Keratinocyte (primary cell): ENCODE results near the gene FZR1. TPM values are rescaled to one million over a fixed set of nuclear protein-coding genes. Genes with fewer than 3 reads are reported as not detected.

ENCODE experiments used
- DNase-seq: peaks from one replicate; pipeline ENCODE4 v3.0.0-alpha.2; 2011; ENCODE audit warnings: low read depth, missing footprints, low spot score
- FAIRE-seq: peaks from 2 replicates; lab custom pipeline; 2011; peaks lifted over from hg19 to GRCh38; lab: Jason Lieb, UNC
- H2AFZ ChIP-seq: 2 replicates; pipeline ENCODE4 v1.6.0; 2012; ENCODE audit warnings: low read length, control low read depth, inconsistent platforms; ENCODE audit not compliant: control insufficient read depth
- H3K27ac ChIP-seq: 2 replicates; pipeline ENCODE4 v1.5.1; 2011; ENCODE audit warnings: low read length; ENCODE audit not compliant: control insufficient read depth, insufficient read depth
- H3K27me3 ChIP-seq: 3 replicates; pipeline ENCODE4 v1.6.0; 2011; ENCODE audit warnings: low read length; ENCODE audit not compliant: control insufficient read depth, insufficient read depth; ENCODE audit errors: extremely low read depth
- H3K36me3 ChIP-seq, 2 experiments: 2 replicates in 1 of 2; 3 replicates in 1 of 2; pipeline ENCODE4 v1.5.1; 2011; ENCODE audit warnings: low read length in 2 of 2, mild to moderate bottlenecking in 1 of 2; ENCODE audit not compliant: control insufficient read depth in 2 of 2, insufficient read depth in 2 of 2; ENCODE audit errors: extremely low read depth in 1 of 2
- H3K4me1 ChIP-seq: 3 replicates; pipeline ENCODE4 v1.5.1; 2011; ENCODE audit warnings: low read length; ENCODE audit not compliant: control insufficient read depth, insufficient read depth; ENCODE audit errors: extremely low read depth
- H3K4me2 ChIP-seq: 3 replicates; pipeline ENCODE4 v1.6.0; 2011; ENCODE audit warnings: low read depth, low read length; ENCODE audit not compliant: control insufficient read depth, insufficient read depth; ENCODE audit errors: extremely low read depth
- H3K4me3 ChIP-seq, 3 experiments: fragments of 200-600 bp in 1 of 3; sonication (generic) in 1 of 3; 2 replicates in 2 of 3; 3 replicates in 1 of 3; pipeline ENCODE4 v1.5.1; 2011 to 2016; ENCODE audit warnings: low read length in 3 of 3, mild to moderate bottlenecking in 3 of 3, control low read depth in 2 of 3, inconsistent platforms in 1 of 3, low read depth in 1 of 3, mixed read lengths in 1 of 3, mixed run types in 1 of 3, moderate library complexity in 1 of 3; ENCODE audit not compliant: control insufficient read depth in 2 of 3, insufficient read depth in 2 of 3; ENCODE audit errors: extremely low read depth in 1 of 3
- H3K79me2 ChIP-seq: 2 replicates; pipeline ENCODE4 v1.6.0; 2012; ENCODE audit warnings: low read length; ENCODE audit not compliant: control insufficient read depth, insufficient read depth
- H3K9ac ChIP-seq: 3 replicates; pipeline ENCODE4 v1.6.0; 2011; ENCODE audit warnings: low read length; ENCODE audit not compliant: control insufficient read depth, insufficient read depth; ENCODE audit errors: extremely low read depth
- H3K9me1 ChIP-seq: 3 replicates; pipeline ENCODE4 v1.6.0; 2011; ENCODE audit warnings: low read length; ENCODE audit not compliant: control insufficient read depth, insufficient read depth; ENCODE audit errors: extremely low read depth
- H3K9me3 ChIP-seq: 2 replicates; pipeline ENCODE4 v1.5.1; 2012; ENCODE audit warnings: low read depth, low read length; ENCODE audit not compliant: control insufficient read depth
- H4K20me1 ChIP-seq: 3 replicates; pipeline ENCODE4 v1.6.0; 2011; ENCODE audit warnings: low read length; ENCODE audit not compliant: control insufficient read depth, insufficient read depth; ENCODE audit errors: extremely low read depth
- EZH2 ChIP-seq: IDR thresholded peaks from one replicate; pipeline ENCODE4 v1.6.1; 2012; ENCODE audit warnings: inconsistent platforms, mild to moderate bottlenecking, low read length, moderate library complexity
- dilution Hi-C: fragments of 300-500 bp; cut with MboI; formaldehyde crosslinking; loops from one replicate; pipeline ENCODE4 v1.7.0; 2020; ENCODE audit warnings: low sequenced_read_pairs; ENCODE audit not compliant: extremely low pct_ligation_motif_present
- polyA plus RNA-seq, 5 experiments: library from polyadenylated mRNA; depleted of rRNA in 3 of 5; stranded (reverse) in 3 of 5; stranded (forward) in 1 of 5; unstranded in 1 of 5; fragments of >200 nt; gene quantifications; 1 replicate in 1 of 5; 2 replicates in 3 of 5; 3 replicates in 1 of 5; pipeline versions ENCODE4 v1.2.1 to v1.2.3, GENCODE V29; 2011 to 2012; ENCODE audit warnings: missing spikeins in 2 of 5, low read depth in 1 of 5, low replicate concordance in 1 of 5
- TF ChIP-seq, protein P1 (sequence below), 3 experiments: IDR thresholded peaks in 1 of 3; conservative IDR thresholded peaks in 1 of 3; optimal IDR thresholded peaks in 1 of 3; 2 replicates in 2 of 3; 3 replicates in 1 of 3; pipeline versions ENCODE3 to v1.5.1; 2011; ENCODE audit warnings: low read length in 3 of 3, mild to moderate bottlenecking in 3 of 3, moderate library complexity in 2 of 3, control low read depth in 1 of 3, inconsistent platforms in 1 of 3; ENCODE audit not compliant: insufficient read depth in 2 of 3; ENCODE audit errors: extremely low read depth in 1 of 3

The FZR1 gene
- polyA plus RNA-seq, 1 donor (not counting 4 experiments of a cell fraction or from before 2014, with no cell fraction given): 23.3 TPM

DNA sequence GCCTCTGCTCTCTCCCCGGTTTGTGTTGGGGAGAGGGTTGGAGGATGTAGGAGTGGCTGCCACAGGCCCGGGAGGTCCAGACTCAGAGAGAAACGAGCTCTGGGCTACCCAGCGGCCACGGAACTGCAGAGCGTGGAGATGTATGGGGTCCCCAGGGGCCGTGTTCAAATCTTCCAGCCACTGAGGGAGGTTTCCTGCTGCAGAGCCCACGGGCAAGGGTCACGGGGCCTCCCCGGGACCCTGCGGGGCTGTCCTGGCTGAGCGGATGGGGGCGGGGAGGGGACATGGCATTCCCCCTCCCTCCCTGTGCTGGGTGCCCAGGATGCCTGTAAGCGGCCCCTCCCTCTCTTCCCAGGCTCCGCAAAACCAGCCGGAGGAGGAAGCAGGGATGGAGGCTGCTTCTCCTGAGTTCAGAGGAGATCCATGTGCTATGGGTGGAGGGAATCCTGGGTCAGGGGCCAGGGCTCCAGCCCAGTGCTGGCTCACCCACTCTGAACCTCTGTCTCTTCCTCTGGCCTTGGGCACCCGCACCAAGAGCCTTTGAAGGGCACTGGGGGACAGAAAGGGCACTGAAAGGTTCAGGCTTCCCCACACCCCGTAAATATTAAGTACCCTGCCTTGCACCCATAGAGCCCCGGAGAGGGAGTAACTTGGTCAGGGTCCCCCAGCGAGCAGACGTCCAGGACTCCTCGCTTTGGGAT, 48.4 kb upstream of the FZR1 start:
- Histone ChIP-seq H4K20me1 (no peaks in the 10 kb centered on the region), H3K9me1 (no peaks in the 10 kb centered on the region), H2AFZ (no peak overlapping the region), H3K4me3 (no peak overlapping the region), H3K9ac (no peak overlapping the region), H3K4me2 (no peak overlapping the region), H3K27ac (no peak overlapping the region), H3K4me1 (no peaks in the 10 kb centered on the region), H3K27me3 (no peaks in the 10 kb centered on the region), H3K36me3 (peaks cover 20 to 30% of the 10 kb centered on the region in 2 experiments), H3K79me2 (peaks cover 4% of the 10 kb centered on the region), H3K9me3 (no peaks in the 10 kb centered on the region)
- no peak for TF ChIP-seq EZH2
- TF ChIP-seq, protein P1, sequence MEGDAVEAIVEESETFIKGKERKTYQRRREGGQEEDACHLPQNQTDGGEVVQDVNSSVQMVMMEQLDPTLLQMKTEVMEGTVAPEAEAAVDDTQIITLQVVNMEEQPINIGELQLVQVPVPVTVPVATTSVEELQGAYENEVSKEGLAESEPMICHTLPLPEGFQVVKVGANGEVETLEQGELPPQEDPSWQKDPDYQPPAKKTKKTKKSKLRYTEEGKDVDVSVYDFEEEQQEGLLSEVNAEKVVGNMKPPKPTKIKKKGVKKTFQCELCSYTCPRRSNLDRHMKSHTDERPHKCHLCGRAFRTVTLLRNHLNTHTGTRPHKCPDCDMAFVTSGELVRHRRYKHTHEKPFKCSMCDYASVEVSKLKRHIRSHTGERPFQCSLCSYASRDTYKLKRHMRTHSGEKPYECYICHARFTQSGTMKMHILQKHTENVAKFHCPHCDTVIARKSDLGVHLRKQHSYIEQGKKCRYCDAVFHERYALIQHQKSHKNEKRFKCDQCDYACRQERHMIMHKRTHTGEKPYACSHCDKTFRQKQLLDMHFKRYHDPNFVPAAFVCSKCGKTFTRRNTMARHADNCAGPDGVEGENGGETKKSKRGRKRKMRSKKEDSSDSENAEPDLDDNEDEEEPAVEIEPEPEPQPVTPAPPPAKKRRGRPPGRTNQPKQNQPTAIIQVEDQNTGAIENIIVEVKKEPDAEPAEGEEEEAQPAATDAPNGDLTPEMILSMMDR (optimal IDR thresholded peaks at IDR 0.05 in 1 of 3, IDR thresholded peaks at IDR 0.05 in 1 of 3, conservative IDR thresholded peaks at IDR 0.05 in 1 of 3; ENCODE audit: extremely low read depth in 1 of 3, insufficient read depth in 2 of 3, low read length in 3 of 3): no peak
- dilution Hi-C loops: no loop called here
- no peak for DNase-seq
- FAIRE-seq: no peak

DNA sequence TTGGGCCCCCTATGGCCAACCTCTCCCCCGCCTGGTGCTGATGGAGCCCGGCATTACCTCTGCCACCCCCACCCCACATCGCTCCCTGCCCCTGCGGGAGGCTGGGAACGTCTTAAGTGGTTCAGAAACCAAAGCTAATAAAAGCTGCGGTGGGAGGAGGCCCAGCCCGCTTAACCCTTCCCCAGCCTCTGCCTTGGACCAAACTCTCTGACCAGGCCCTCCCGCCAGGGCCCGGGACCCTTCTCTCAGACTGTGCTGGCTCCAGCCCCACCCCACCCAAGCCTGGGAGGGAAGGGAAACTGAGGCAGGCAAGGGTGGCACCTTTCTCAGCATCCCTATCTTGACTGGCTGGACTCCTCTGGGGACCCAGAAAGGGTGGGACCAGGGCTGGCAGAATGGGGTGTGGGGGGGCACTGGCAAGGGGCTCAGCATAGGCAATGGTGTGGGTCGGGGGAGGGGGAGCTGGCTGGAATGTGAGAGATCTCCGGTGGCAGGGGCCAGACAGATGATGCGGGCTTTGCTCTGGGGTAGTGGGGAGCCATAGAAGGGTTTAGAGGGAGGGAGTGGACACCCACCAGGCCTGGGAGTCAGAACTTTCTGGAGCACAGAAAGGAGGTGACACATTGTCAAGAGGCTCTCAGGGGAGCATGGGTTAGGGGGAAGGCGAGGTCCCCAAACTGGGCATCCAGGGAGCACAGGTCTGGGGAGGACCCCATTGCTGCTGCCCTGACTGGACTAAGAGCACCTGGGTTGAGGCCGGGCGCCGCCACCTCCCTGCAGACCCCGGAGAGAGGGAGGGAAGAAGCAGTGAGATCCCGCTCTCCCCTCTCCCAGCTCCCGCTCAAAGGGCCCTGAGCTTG, 47.7 kb upstream of the FZR1 start:
- Histone ChIP-seq H3K4me1 (no peaks in the 10 kb centered on the region), H3K27me3 (no peaks in the 10 kb centered on the region), H3K36me3 (peaks cover 17 to 23% of the 10 kb centered on the region in 2 experiments), H2AFZ (no peak overlapping the region), H3K9me3 (no peaks in the 10 kb centered on the region), H3K79me2 (no peaks in the 10 kb centered on the region), H3K4me3 (no peak overlapping the region), H3K4me2 (no peak overlapping the region), H4K20me1 (no peaks in the 10 kb centered on the region), H3K9me1 (no peaks in the 10 kb centered on the region), H3K9ac (no peak overlapping the region), H3K27ac (no peak overlapping the region)
- dilution Hi-C loops: no loop called here
- no peak for TF ChIP-seq EZH2
- no peak for FAIRE-seq
- DNase-seq: no peak
